ENCODE results near the gene NEGR1. TPM values are rescaled to one million over a fixed set of nuclear protein-coding genes. Genes with fewer than 3 reads are reported as not detected.

NEGR1 gene
- total RNA-seq, 1 experiment from 2014 or later, result 0.05 TPM

GRCh38 chr1:71492298-71493041 is 789.9 kb downstream of the NEGR1 start:
- no peak overlapping the region for H3K27ac ChIP-seq (ENCODE audit: low read depth, low read length)
- H3K79me2 ChIP-seq (ENCODE audit: insufficient read depth, low read length), result no peaks in the 10 kb centered on the region
- intact Hi-C loops (cut with micrococcal nuclease), result no loop called here
- DNase-seq (ENCODE audit: low read depth, low spot score) (no peak), ATAC-seq (no peak)
- H3K27me3 ChIP-seq (ENCODE audit: insufficient read depth, low read length), result no peaks in the 10 kb centered on the region
- BruUV-seq (replicated peaks), result no TSS peak
- no peak overlapping the region for H3K9ac ChIP-seq (ENCODE audit: low read length)
- H4K20me1 ChIP-seq (ENCODE audit: insufficient read depth), result no peaks in the 10 kb centered on the region
- no peak overlapping the region for H3K4me3 ChIP-seq (replicated peaks in 1 of 2; ENCODE audit: low read depth in 1 of 2, low read length in 2 of 2)
- no peak for TF ChIP-seq ZFX (IDR thresholded peaks at IDR 0.05)
- no peak for TF ChIP-seq ZNF274 (IDR thresholded peaks at IDR 0.05; ENCODE audit: low read depth, low read length)
- TF ChIP-seq TCF7L2 (IDR thresholded peaks at IDR 0.05; ENCODE audit: borderline replicate concordance, extremely low read depth, insufficient read depth, insufficient read length), result no peak
- TF ChIP-seq EGR1 (IDR thresholded peaks at IDR 0.05; ENCODE audit: low read depth), result no peak
- TF ChIP-seq, protein P1, sequence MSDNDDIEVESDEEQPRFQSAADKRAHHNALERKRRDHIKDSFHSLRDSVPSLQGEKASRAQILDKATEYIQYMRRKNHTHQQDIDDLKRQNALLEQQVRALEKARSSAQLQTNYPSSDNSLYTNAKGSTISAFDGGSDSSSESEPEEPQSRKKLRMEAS (IDR thresholded peaks at IDR 0.05), result no peak
- no peak for TF ChIP-seq SIN3A (IDR thresholded peaks at IDR 0.05; ENCODE audit: low read depth)
- TF ChIP-seq EZH2phosphoT487 (IDR thresholded peaks at IDR 0.05; ENCODE audit: borderline replicate concordance), result no peak
- TF ChIP-seq POLR2AphosphoS5 (IDR thresholded peaks at IDR 0.05; ENCODE audit: low read depth, low read length), result no peak
- TF ChIP-seq, protein P2, sequence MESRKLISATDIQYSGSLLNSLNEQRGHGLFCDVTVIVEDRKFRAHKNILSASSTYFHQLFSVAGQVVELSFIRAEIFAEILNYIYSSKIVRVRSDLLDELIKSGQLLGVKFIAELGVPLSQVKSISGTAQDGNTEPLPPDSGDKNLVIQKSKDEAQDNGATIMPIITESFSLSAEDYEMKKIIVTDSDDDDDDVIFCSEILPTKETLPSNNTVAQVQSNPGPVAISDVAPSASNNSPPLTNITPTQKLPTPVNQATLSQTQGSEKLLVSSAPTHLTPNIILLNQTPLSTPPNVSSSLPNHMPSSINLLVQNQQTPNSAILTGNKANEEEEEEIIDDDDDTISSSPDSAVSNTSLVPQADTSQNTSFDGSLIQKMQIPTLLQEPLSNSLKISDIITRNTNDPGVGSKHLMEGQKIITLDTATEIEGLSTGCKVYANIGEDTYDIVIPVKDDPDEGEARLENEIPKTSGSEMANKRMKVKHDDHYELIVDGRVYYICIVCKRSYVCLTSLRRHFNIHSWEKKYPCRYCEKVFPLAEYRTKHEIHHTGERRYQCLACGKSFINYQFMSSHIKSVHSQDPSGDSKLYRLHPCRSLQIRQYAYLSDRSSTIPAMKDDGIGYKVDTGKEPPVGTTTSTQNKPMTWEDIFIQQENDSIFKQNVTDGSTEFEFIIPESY (IDR thresholded peaks at IDR 0.05; ENCODE audit: extremely low read depth, insufficient replicate concordance, low read length), result no peak
- TF ChIP-seq EZH2 (IDR thresholded peaks at IDR 0.05), result no peak
- no peak for TF ChIP-seq SP1 (IDR thresholded peaks at IDR 0.05; ENCODE audit: low read depth)
- TF ChIP-seq CEBPB (IDR thresholded peaks at IDR 0.05; ENCODE audit: low read depth), result no peak
- TF ChIP-seq, protein P3, sequence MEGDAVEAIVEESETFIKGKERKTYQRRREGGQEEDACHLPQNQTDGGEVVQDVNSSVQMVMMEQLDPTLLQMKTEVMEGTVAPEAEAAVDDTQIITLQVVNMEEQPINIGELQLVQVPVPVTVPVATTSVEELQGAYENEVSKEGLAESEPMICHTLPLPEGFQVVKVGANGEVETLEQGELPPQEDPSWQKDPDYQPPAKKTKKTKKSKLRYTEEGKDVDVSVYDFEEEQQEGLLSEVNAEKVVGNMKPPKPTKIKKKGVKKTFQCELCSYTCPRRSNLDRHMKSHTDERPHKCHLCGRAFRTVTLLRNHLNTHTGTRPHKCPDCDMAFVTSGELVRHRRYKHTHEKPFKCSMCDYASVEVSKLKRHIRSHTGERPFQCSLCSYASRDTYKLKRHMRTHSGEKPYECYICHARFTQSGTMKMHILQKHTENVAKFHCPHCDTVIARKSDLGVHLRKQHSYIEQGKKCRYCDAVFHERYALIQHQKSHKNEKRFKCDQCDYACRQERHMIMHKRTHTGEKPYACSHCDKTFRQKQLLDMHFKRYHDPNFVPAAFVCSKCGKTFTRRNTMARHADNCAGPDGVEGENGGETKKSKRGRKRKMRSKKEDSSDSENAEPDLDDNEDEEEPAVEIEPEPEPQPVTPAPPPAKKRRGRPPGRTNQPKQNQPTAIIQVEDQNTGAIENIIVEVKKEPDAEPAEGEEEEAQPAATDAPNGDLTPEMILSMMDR (IDR thresholded peaks at IDR 0.05 in 2 of 3, conservative IDR thresholded peaks at IDR 0.05 in 1 of 3; ENCODE audit: borderline replicate concordance in 1 of 3, insufficient read depth in 1 of 3, low read depth in 2 of 3, low read length in 2 of 3), result no peak
- TF ChIP-seq ELF1 (IDR thresholded peaks at IDR 0.05; ENCODE audit: borderline replicate concordance, low read depth), result no peak
- H3K4me1 ChIP-seq (ENCODE audit: control insufficient read depth in 1 of 2, insufficient read depth in 2 of 2, low read length in 2 of 2), result no peaks in the 10 kb centered on the region
- ChIA-PET CTCF (no interaction called here), POLR2A (no interaction called here), RAD21 (ENCODE audit: low non-redundant PET in 1 of 2, low total read pairs in 2 of 2, uncharacterized antibody in 2 of 2, unreplicated experiment in 2 of 2) (no interaction called here)
- no peaks in the 10 kb centered on the region for H3K9me2 ChIP-seq (ENCODE audit: insufficient read depth)
- H3K4me2 ChIP-seq (ENCODE audit: low read length), result no peak overlapping the region
- no peaks in the 10 kb centered on the region for H3K36me3 ChIP-seq (ENCODE audit: control insufficient read depth in 1 of 2, insufficient read depth in 2 of 2, low read length in 2 of 2)
- peaks cover 3 to 13% of the 10 kb centered on the region in 2 experiments; a peak in 2 of 4 replicates for H3K9me3 ChIP-seq (ENCODE audit: control insufficient read depth in 1 of 2, insufficient read depth in 1 of 2, low read depth in 1 of 2, low read length in 2 of 2)
- H2AFZ ChIP-seq (ENCODE audit: low read depth, low read length, poor library complexity, severe bottlenecking), result no peak overlapping the region
